Thyroid gland (tissue), 4 donors: ENCODE data around the gene CTTNBP2NL. TPM values are rescaled to one million over a fixed set of nuclear protein-coding genes. Genes with fewer than 3 reads are reported as not detected.
"Not testable (repeated sequence)": the region's sequence is repeated elsewhere in the genome, so short reads cannot be mapped to it uniquely, and the experiment has no call there.

Experiments used
- DNase-seq, 2 donors: peaks; one replicate each; pipeline ENCODE4 v3.0.0-alpha.2; 2019
- H3K27ac ChIP-seq, 3 donors: fragments of 200-600 bp; sonication (generic); 1 replicate in 2 of 3; 2 replicates in 1 of 3; pipeline ENCODE4 v1.5.1; 2016 to 2019; ENCODE audit warnings: mild to moderate bottlenecking in 1 of 3, moderate library complexity in 1 of 3
- H3K27me3 ChIP-seq: fragments of 200-600 bp; sonication (generic); one replicate; pipeline ENCODE4 v1.5.1; 2019
- H3K36me3 ChIP-seq, 2 donors: fragments of 200-600 bp; sonication (generic); one replicate each; pipeline ENCODE4 v1.5.1; 2016 to 2019
- H3K4me1 ChIP-seq, 2 donors: fragments of 200-600 bp; sonication (generic); one replicate each; pipeline ENCODE4 v1.5.1; 2017 to 2019
- H3K4me3 ChIP-seq, 3 donors: fragments of 200-600 bp; sonication (generic); replicated peaks in 1 of 3; 1 replicate in 2 of 3; 2 replicates in 1 of 3; pipeline ENCODE4 v1.5.1; 2016; ENCODE audit warnings: mild to moderate bottlenecking in 1 of 3
- H3K9me3 ChIP-seq: fragments of 200-600 bp; sonication (generic); one replicate; pipeline ENCODE4 v1.5.1; 2017
- POLR2A ChIP-seq, 2 donors: fragments of 450-650 bp; IDR thresholded peaks; one replicate each; pipeline ENCODE4 v1.6.1; 2017; ENCODE audit warnings: antibody characterized with exemption in 2 of 2, mild to moderate bottlenecking in 2 of 2, moderate library complexity in 1 of 2
- WGBS, 2 donors: methylation state at CpG; one replicate each; pipeline ENCODE4 v1.1.5; 2017; 5-methylcytosine and 5-hydroxymethylcytosine counted together
- intact Hi-C: fragments of 100-400 bp; cut with DNase I; formaldehyde crosslinking; loops from one replicate; pipeline ENCODE4 v1.15.1; 2023
- total RNA-seq, 4 donors: library from RNA; depleted of rRNA; stranded (reverse); fragments of >200 nt; gene quantifications; one replicate each; pipeline ENCODE4 v1.2.3, GENCODE V29; 2016
- TF ChIP-seq, protein P1 (sequence below), 6 experiments: fragments of 200-600 bp in 3 of 6; fragments of 450-650 bp in 3 of 6; sonication (generic) in 3 of 6; IDR thresholded peaks; one replicate each; pipeline ENCODE4 v1.5.1; 2016 to 2019; ENCODE audit warnings: antibody characterized with exemption in 6 of 6, mild to moderate bottlenecking in 2 of 6, inconsistent platforms in 1 of 6, moderate library complexity in 1 of 6

CTTNBP2NL gene
- total RNA-seq, 4 donors from 2014 or later: 11.8 to 20.7 (median 19.2) TPM

DNA sequence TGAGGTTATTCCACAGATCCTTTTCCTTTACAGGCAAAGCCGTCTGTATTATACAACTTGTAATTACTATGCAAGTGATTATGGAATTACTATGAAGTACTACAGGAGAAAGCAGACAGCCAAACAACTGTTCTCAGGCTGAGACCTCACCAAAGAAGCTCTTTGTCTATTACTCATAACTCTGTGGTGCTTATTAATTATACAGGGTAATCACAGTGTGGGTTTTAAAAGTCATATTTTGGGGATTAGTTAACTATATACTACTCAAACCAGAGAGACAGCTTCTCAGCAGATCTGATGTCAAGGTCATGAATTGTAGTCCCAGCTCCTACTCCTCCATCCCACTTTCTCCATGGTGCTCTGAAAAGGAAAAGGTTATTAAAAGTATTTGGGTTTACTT lies 49.6 kb downstream of the CTTNBP2NL start:
- TF ChIP-seq, protein P1, sequence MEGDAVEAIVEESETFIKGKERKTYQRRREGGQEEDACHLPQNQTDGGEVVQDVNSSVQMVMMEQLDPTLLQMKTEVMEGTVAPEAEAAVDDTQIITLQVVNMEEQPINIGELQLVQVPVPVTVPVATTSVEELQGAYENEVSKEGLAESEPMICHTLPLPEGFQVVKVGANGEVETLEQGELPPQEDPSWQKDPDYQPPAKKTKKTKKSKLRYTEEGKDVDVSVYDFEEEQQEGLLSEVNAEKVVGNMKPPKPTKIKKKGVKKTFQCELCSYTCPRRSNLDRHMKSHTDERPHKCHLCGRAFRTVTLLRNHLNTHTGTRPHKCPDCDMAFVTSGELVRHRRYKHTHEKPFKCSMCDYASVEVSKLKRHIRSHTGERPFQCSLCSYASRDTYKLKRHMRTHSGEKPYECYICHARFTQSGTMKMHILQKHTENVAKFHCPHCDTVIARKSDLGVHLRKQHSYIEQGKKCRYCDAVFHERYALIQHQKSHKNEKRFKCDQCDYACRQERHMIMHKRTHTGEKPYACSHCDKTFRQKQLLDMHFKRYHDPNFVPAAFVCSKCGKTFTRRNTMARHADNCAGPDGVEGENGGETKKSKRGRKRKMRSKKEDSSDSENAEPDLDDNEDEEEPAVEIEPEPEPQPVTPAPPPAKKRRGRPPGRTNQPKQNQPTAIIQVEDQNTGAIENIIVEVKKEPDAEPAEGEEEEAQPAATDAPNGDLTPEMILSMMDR (IDR thresholded peaks at IDR 0.05): no peak
- no peak for TF ChIP-seq POLR2A (IDR thresholded peaks at IDR 0.05)
- DNase-seq: no peak
- Histone ChIP-seq H3K9me3 (no peaks in the 10 kb centered on the region), H3K36me3 (no peaks in the 10 kb centered on the region), H3K4me1 (peaks cover 0 to 10% of the 10 kb centered on the region in 2 donors), H3K27me3 (no peaks in the 10 kb centered on the region), H3K27ac (no peak overlapping the region), H3K4me3 (no peak overlapping the region)
- WGBS, 2 donors: 71 to 89% methylated on average over 1 of the region's 1 CpG
- intact Hi-C loops: no loop called here

DNA sequence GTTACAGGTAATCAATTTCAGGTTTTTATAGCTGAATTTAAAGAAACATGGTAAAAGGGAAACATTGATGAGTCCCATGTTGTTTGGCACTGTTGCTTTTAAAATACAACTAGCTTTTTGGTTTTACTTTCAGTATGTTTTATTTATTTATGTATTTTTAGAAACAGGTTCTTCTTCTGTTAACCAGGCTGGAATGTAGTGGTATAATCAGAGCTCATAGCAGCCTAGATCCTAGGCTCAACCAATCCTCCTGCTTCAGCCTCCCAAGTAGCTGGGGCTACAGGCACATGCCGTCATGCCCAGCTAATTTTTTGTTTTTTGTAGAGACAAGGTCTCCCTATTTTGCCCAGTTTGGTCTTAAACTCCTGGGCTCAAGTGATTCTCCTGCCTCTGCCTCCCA lies 50.4 kb downstream of the CTTNBP2NL start:
- TF ChIP-seq, protein P1 (IDR thresholded peaks at IDR 0.05): no peak
- no peak for TF ChIP-seq POLR2A (IDR thresholded peaks at IDR 0.05)
- no peak overlapping the region for H3K4me3 ChIP-seq
- H3K27me3 ChIP-seq: no peaks in the 10 kb centered on the region
- WGBS, 2 donors: 93 to 96% methylated on average over 1 of the region's 1 CpG
- H3K4me1 ChIP-seq: peaks cover 0 to 10% of the 10 kb centered on the region in 2 donors
- no peak overlapping the region for H3K27ac ChIP-seq
- no peaks in the 10 kb centered on the region for H3K36me3 ChIP-seq
- intact Hi-C loops: no loop called here
- H3K9me3 ChIP-seq: no peaks in the 10 kb centered on the region
- no peak for DNase-seq

DNA sequence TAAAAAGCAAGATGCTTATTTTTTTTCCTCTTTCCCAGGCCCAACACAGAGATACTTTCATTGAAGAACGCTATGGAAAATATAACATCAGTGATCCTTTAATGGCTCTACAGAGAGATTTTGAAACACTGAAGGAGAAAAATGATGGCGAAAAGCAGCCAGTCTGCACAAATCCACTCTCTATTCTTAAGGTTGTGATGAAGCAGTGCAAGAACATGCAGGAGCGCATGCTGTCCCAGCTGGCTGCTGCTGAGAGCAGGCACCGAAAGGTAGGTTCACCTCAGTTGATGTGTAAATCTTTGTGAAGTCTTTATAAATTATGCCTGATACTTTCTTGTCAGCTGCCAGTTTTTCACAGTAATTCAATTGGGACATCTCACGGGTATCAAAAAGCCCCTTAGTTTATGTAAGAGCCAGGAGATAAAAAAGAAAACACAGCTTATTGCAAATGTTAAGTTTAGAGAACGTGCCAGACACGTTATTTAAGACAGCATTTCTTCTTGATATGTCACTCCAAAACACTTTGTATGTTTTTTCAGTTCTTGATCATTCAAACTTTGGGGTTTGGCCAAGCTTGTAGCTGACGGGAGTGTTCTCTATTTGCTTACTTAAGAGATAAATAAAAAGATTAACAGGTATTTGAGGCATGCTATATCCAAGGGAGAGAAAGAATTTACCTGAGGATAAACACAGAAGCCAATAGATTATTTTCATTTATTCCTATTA lies 53.1 kb downstream of the CTTNBP2NL start:
- Histone ChIP-seq H3K9me3 (no peaks in the 10 kb centered on the region), H3K4me1 (peaks cover 0 to 10% of the 10 kb centered on the region in 2 donors), H3K27me3 (no peaks in the 10 kb centered on the region), H3K4me3 (no peak overlapping the region), H3K27ac (no peak overlapping the region), H3K36me3 (no peaks in the 10 kb centered on the region)
- 90 to 94% methylated on average over 8 of the region's 8 CpGs for WGBS, 2 donors
- TF ChIP-seq POLR2A (IDR thresholded peaks at IDR 0.05): no peak
- TF ChIP-seq, protein P1 (IDR thresholded peaks at IDR 0.05): no peak
- intact Hi-C loops: no loop called here
- DNase-seq: no peak

DNA sequence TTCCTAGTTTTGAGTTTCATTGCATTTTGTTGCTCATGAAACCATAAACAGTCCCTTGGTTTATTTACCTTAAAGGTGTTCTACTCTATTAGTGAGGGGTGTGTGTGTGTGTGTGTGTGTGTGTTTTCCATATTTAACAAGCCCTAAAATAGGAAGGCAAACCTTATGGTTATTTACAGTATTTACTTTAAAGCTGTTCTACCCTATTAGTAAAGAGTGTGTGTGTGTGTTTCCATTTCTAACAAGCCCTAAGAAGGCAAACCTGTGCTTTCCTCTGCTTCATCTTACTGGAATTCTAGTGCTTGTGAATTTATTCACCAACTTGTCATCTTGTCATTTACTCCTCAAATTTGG lies 53.6 kb downstream of the CTTNBP2NL start:
- no peaks in the 10 kb centered on the region for H3K36me3 ChIP-seq
- intact Hi-C loops: no loop called here

DNA sequence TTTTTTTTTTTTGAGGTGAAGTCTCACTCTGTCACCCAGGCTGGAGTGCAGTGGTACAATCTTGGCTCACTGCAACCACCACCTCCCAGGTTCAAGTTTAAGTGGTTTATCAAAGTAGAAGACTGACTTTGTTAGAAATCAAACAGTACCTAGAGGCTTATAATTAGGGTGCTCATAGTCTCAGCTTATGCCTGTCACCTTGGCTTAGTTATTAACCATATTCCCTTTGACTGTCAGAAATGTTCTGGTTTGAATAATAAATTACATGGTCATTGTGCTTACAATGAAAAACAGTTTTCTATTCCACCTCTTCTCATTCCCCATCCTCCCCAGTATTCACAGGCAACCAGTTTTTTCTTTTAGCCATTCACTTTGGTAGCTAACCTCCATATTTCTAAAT lies 54.8 kb downstream of the CTTNBP2NL start:
- intact Hi-C loops: no loop called here
- Histone ChIP-seq H3K4me3 (no peak overlapping the region), H3K27ac (no peak overlapping the region), H3K9me3 (no peaks in the 10 kb centered on the region), H3K4me1 (peaks cover 0 to 10% of the 10 kb centered on the region in 2 donors), H3K36me3 (no peaks in the 10 kb centered on the region), H3K27me3 (no peaks in the 10 kb centered on the region)
- DNase-seq: no peak
- TF ChIP-seq POLR2A (IDR thresholded peaks at IDR 0.05): no peak
- TF ChIP-seq, protein P1 (IDR thresholded peaks at IDR 0.05): no peak

More for the DNA sequence above, 53.6 kb downstream of the CTTNBP2NL start:
- Histone ChIP-seq H3K9me3 (no peaks in the 10 kb centered on the region), H3K4me1 (peaks cover 0 to 10% of the 10 kb centered on the region in 2 donors), H3K27me3 (no peaks in the 10 kb centered on the region), H3K27ac (no peak overlapping the region), H3K4me3 (no peak overlapping the region)
- DNase-seq: no peak
- TF ChIP-seq, protein P1 (IDR thresholded peaks at IDR 0.05): no peak
- no peak for TF ChIP-seq POLR2A (IDR thresholded peaks at IDR 0.05)

DNA sequence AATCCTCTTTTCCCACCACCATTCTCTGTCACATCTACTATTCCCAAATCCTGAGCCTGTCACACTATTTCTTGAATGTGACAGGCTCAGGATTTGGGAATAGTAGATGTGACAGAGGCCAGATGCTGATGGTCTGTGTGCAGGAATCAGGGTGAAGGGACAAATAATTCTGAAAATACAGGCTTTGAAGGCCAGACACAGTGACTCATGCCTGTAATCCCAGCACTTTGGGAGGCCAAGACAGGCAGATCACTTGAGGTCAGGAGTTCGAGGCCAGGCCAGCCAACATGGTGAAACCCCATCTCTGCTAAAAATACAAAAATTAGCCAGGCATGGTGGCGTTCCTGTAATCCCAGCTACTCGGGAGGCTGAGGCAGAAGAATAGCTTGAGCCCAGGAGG lies 55.3 kb downstream of the CTTNBP2NL start:
- H3K36me3 ChIP-seq, intact Hi-C loops, H3K4me3 ChIP-seq, H3K27ac ChIP-seq, H3K9me3 ChIP-seq, H3K27me3 ChIP-seq, DNase-seq: not testable (repeated sequence)
- WGBS, 2 donors: 65 to 80% methylated on average over 3 of the region's 3 CpGs
- H3K4me1 ChIP-seq: peaks cover 2 to 10% of the 10 kb centered on the region in 2 donors
